ENCODE measurements around the gene CNOT3. TPM values are rescaled to one million over a fixed set of nuclear protein-coding genes. Genes with fewer than 3 reads are reported as not detected.
"Not testable (repeated sequence)": the region's sequence is repeated elsewhere in the genome, so short reads cannot be mapped to it uniquely, and the experiment has no call there.

CNOT3 gene
- total RNA-seq, 4 donors from 2014 or later, result 19.5 to 56.9 (median 37.1) TPM

DNA sequence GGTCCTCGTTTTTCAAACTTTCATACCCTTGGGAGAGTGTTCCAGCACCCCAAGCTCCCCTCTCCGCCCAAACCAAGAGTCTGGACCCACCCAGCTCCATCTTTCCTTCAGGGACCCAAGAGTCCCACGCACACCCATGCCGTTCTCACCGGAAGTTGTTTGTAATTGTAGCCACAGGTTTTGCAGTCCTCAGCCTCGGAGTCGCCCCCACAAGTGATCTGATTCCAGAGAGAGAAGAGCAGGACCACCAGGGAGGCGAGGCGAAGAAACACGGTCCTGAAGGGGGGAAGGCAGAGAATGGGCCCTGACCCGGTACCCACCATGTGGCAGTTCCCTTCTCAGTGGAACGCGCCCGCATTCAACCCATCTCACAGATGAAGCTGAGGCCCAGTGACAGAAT lies 25.3 kb downstream of the CNOT3 start:
- no peak for DNase-seq (ENCODE audit: low spot score in 2 of 2)
- WGBS, 2 donors, result 68 to 71% methylated on average over 14 of the region's 14 CpGs
- no peak overlapping the region for H3K4me3 ChIP-seq (ENCODE audit: low read depth, poor library complexity, severe bottlenecking)
- intact Hi-C loops (cut with DNase I; ENCODE audit: low total_unique reads), result no loop called here
- TF ChIP-seq, protein P1, sequence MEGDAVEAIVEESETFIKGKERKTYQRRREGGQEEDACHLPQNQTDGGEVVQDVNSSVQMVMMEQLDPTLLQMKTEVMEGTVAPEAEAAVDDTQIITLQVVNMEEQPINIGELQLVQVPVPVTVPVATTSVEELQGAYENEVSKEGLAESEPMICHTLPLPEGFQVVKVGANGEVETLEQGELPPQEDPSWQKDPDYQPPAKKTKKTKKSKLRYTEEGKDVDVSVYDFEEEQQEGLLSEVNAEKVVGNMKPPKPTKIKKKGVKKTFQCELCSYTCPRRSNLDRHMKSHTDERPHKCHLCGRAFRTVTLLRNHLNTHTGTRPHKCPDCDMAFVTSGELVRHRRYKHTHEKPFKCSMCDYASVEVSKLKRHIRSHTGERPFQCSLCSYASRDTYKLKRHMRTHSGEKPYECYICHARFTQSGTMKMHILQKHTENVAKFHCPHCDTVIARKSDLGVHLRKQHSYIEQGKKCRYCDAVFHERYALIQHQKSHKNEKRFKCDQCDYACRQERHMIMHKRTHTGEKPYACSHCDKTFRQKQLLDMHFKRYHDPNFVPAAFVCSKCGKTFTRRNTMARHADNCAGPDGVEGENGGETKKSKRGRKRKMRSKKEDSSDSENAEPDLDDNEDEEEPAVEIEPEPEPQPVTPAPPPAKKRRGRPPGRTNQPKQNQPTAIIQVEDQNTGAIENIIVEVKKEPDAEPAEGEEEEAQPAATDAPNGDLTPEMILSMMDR (IDR thresholded peaks at IDR 0.05), result no peak
- no peak for TF ChIP-seq POLR2A (IDR thresholded peaks at IDR 0.05)

DNA sequence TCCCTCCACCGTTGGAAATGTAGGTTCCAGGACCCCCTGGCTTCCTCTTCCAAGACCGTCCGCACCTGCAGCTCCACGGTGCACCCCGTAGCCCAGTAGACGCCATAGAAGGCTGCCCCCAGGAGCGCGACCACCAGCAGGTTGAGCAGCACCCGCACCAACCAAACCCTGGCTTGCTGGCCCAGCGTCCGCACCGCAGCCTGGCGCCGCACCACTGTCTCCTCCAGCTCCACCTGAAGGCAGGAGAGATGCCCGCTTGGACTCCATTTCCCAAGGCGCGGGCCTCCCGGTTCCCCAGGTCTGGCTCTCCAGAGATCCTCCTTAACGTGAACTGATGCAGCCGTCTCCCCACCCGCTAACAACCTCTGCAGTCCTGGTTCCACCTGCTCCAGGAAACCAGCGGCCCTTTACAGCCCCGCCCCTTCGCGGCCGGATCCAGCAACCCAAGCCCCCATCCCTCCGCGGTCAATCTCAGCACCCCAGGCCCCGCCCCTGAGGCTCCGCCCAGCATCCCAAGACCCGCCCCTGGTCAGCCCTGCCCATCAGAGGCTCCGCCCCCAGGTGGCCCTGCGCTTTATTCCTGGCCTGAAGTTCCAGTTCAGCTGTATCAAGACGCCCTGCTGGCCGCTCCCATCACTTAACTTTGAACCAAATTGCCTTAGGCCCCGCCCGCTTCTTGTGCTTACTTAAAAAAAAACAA lies 27.0 kb downstream of the CNOT3 start:
- 19% methylated on average over 35 to 36 of the region's 37 CpGs for WGBS, 2 donors
- intact Hi-C loops (cut with DNase I; ENCODE audit: low total_unique reads), result loop anchor here (5.0 kb wide), 1 partner anchor 68 kb away; no protein-coding TSS in a partner anchor
- H3K4me3 ChIP-seq (ENCODE audit: low read depth, poor library complexity, severe bottlenecking), result no peak overlapping the region
- TF ChIP-seq, protein P1 (IDR thresholded peaks at IDR 0.05), result no peak
- no peak for TF ChIP-seq POLR2A (IDR thresholded peaks at IDR 0.05)
- peak in 1 of 2 donors; percentile 94 for DNase-seq (ENCODE audit: low spot score in 2 of 2)

DNA sequence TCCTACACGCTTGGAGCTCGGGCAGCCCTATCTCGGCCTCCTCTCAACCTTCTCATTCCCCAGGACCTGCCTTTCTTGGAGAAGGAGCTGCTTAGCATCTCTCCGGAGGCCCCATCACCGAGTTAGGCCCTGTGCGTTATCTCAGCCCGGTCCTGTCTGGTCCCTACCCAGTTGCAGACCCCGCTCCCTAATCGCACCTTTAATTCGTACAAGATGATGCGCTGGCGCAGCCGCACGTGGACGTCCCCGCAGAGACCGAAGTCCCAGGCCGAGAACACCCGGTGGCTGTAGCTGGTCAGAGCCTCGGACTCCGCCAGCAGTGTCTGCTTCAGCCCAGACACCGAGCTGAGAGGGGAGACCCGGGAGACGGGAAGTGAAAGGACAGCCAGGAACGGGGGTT lies 27.7 kb downstream of the CNOT3 start:
- DNase-seq (ENCODE audit: low spot score in 2 of 2), result no peak
- TF ChIP-seq, protein P1 (IDR thresholded peaks at IDR 0.05), result no peak
- TF ChIP-seq POLR2A (IDR thresholded peaks at IDR 0.05), result no peak
- intact Hi-C loops (cut with DNase I; ENCODE audit: low total_unique reads), result loop anchor here (5.0 kb wide), 1 partner anchor 67 kb away; no protein-coding TSS in a partner anchor
- 91 to 94% methylated on average over 25 of the region's 25 CpGs for WGBS, 2 donors
- H3K4me3 ChIP-seq (ENCODE audit: low read depth, poor library complexity, severe bottlenecking), result no peak overlapping the region

DNA sequence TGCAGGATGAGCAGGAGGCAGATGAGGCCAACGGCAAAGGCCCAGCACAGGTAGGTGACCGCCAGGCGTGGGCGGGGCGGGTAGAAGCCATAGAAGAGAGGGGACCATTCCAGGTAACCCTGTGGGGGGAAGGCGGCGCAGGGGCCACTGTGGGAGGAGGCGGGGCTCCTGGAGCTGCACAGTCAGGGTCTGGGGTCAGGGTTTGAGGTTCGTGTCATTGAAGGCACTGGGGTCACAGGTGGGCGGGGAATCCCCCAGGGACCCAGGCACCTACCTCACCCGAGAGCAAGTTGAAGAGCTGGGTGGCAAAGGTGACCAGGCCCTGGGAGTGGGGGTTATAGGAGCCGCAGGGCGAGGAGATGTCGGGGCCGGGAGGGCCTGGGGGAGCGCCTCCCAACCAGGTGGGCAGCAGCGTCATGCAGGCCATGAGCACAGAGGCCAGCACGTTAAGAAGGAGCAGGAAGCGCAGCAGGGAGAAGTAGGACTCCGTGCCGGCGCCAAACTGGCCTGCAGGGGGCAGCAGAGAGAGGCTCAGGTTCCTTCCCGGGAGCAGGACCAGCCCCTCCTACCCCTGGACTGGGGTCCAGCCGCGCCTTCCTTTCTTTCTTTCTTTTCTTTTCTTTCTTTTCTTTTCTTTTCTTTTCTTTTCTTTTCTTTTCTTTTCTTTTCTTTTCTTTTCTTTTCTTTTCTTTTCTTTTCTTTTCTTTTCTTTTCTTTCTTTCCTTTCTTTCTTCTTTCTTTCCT lies 30.8 kb downstream of the CNOT3 start:
- TF ChIP-seq POLR2A (IDR thresholded peaks at IDR 0.05), result no peak
- TF ChIP-seq, protein P1 (IDR thresholded peaks at IDR 0.05), result peak in 1 of 3 donors; percentile 73
- H3K4me3 ChIP-seq (ENCODE audit: low read depth, poor library complexity, severe bottlenecking), result no peak overlapping the region
- peak; percentile 86 to 98 for DNase-seq (ENCODE audit: low spot score in 2 of 2)
- intact Hi-C loops (cut with DNase I; ENCODE audit: low total_unique reads), result loop anchor here (5.0 kb wide), 1 partner anchor 64 kb away; no protein-coding TSS in a partner anchor
- 21 to 26% methylated on average over 25 of the region's 25 CpGs for WGBS, 2 donors

DNA sequence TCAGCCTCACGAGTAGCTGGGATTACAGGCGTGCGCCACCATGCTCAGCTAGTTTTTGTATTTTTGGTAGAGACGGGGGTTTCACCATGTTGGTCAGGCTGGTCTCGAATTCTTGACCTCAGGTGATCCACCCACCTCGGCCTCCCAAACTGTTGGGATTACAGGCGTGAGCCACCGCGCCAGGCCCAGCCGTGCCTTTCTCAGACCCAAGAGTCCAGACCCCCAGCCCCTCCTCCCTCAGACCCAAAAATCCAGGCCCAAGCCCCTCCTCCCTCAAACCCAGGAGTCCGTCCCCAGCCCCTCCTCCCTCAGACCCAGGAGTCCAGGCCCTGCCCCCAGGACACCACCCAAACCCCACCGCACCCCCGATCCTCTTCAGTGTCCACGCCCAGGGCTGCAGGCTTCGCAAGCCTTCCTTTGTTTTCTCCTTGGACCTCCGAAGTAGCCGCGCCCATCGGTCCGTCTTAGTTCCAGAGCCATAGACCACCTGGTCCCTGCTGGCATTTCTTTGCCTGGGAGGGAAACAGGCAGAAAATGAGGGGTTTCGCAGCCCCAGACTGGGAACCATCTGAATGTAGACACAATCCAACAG lies 31.7 kb downstream of the CNOT3 start:
- intact Hi-C loops (cut with DNase I; ENCODE audit: low total_unique reads), result loop anchor here (5.0 kb wide), 1 partner anchor 63 kb away; no protein-coding TSS in a partner anchor
- no peak overlapping the region for H3K4me3 ChIP-seq (ENCODE audit: low read depth, poor library complexity, severe bottlenecking)
- WGBS, 2 donors, result 83 to 87% methylated on average over 20 to 21 of the region's 21 CpGs
- no peak for DNase-seq (ENCODE audit: low spot score in 2 of 2)
- TF ChIP-seq POLR2A (IDR thresholded peaks at IDR 0.05), result no peak
- TF ChIP-seq, protein P1 (IDR thresholded peaks at IDR 0.05), result no peak

DNA sequence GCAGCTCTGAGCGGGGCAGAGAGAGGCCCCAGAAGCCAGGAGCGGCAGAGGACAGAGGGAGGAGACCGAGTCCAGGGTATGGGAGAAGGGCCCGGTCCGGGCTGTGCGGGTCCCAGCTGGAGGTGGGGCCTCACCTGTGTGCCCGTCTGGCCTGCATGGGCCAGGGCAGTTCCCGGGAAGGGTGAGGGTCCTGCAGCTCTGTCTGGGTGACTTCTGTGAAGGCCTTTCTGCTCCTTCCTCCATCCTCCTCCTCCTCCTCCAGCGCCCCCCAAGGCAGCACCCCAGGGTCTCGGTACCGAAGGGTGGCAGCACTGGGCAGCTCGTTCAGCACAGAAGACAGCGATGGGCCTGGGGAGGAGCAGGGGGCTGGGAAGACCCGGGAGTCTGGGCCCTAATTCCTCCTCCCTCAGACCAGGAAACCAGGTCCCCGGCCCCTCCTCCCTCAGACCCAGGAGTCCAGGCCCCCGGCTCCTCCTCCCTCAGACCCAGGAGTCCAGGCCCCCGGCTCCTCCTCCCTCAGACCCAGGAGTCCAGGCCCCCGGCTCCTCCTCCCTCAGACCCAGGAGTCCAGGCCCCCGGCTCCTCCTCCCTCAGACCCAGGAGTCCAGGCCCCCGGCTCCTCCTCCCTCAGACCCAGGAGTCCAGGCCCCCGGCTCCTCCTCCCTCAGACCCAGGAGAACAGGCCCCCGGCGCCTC lies 34.3 kb downstream of the CNOT3 start:
- 70 to 75% methylated on average over 16 to 17 of the region's 23 CpGs for WGBS, 2 donors
- H3K4me3 ChIP-seq (ENCODE audit: low read depth, poor library complexity, severe bottlenecking); DNase-seq (ENCODE audit: low spot score in 2 of 2); intact Hi-C loops (cut with DNase I; ENCODE audit: low total_unique reads): not testable (repeated sequence)

Measured in lower leg skin (tissue), 4 donors.